ENCODE measurements around the gene PRKD1. TPM values are rescaled to one million over a fixed set of nuclear protein-coding genes. Genes with fewer than 3 reads are reported as not detected.

The PRKD1 gene
- total RNA-seq, 1 donor from 2014 or later, result 6.7 TPM

DNA sequence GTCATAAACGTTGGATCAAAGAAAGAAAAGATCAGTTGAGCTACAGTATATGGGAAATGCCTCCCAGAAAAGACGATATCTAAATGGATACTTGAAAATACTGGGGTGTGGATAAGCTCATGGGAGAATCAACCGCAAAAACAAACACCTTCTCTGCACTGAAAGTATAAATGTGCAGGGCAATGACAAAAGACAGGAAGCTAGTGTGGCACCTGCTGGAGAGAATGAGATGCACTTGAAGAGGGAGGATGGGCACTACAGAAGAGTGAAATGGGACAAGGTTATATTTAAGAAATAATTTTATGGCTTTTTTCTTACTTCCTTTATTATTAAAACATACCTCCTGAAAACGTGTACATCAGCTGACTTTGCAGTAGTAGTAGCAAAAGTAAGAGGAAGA lies 153.7 kb downstream of the PRKD1 start:
- ATAC-seq (ENCODE audit: low read depth) (no peak), DNase-seq (no peak)
- intact Hi-C loops (cut with micrococcal nuclease), result no loop called here
- Mint-ChIP-seq H3K4me3 (no peak overlapping the region), H3K9me3 (peaks cover 12% of the 10 kb centered on the region), H3K27me3 (no peaks in the 10 kb centered on the region), H3K4me1 (no peaks in the 10 kb centered on the region), H3K27ac (no peak overlapping the region), H3K36me3 (ENCODE audit: low read depth) (no peaks in the 10 kb centered on the region)
- ChIA-PET POLR2A (no interaction called here), CTCF (no interaction called here)
- TF ChIP-seq, protein P1, sequence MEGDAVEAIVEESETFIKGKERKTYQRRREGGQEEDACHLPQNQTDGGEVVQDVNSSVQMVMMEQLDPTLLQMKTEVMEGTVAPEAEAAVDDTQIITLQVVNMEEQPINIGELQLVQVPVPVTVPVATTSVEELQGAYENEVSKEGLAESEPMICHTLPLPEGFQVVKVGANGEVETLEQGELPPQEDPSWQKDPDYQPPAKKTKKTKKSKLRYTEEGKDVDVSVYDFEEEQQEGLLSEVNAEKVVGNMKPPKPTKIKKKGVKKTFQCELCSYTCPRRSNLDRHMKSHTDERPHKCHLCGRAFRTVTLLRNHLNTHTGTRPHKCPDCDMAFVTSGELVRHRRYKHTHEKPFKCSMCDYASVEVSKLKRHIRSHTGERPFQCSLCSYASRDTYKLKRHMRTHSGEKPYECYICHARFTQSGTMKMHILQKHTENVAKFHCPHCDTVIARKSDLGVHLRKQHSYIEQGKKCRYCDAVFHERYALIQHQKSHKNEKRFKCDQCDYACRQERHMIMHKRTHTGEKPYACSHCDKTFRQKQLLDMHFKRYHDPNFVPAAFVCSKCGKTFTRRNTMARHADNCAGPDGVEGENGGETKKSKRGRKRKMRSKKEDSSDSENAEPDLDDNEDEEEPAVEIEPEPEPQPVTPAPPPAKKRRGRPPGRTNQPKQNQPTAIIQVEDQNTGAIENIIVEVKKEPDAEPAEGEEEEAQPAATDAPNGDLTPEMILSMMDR (IDR thresholded peaks at IDR 0.05), result no peak

DNA sequence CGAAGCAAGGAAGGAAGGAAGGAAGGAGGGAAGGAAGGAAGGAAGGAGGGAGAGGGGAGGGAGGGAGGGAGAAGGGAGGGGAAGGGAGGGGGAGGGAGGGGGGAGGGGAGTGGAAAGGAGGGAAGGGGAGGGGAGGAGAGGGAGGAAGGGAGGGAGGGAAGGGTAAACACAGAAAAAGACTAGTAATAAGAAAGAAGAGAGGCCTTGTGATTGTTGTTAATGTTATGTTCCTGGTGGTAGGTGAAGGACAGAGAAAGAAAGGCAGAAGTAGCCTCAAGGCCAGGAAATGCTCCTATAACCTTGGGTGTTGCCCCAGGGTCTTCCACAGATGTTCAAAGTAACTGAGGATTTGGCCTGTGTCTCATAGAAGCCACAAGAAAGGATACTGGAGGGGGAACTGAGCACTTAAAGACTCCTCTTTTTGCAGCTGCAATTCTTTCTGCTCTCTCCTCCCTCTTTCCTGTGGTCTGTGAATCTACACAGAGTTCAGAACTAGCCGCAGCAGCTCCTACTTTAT lies 164.2 kb downstream of the PRKD1 start:
- Mint-ChIP-seq H3K4me1 (peaks cover 2% of the 10 kb centered on the region), H3K4me3 (no peak overlapping the region), H3K27ac (no peak overlapping the region), H3K27me3 (no peaks in the 10 kb centered on the region), H3K36me3 (ENCODE audit: low read depth) (no peaks in the 10 kb centered on the region), H3K9me3 (no peaks in the 10 kb centered on the region)
- CTCF ChIA-PET, result no interaction called here
- DNase-seq, result no peak
- intact Hi-C loops (cut with micrococcal nuclease), result no loop called here
- no peak for ATAC-seq (ENCODE audit: low read depth)
- POLR2A ChIA-PET, result no interaction called here
- TF ChIP-seq, protein P1 (IDR thresholded peaks at IDR 0.05), result no peak

DNA sequence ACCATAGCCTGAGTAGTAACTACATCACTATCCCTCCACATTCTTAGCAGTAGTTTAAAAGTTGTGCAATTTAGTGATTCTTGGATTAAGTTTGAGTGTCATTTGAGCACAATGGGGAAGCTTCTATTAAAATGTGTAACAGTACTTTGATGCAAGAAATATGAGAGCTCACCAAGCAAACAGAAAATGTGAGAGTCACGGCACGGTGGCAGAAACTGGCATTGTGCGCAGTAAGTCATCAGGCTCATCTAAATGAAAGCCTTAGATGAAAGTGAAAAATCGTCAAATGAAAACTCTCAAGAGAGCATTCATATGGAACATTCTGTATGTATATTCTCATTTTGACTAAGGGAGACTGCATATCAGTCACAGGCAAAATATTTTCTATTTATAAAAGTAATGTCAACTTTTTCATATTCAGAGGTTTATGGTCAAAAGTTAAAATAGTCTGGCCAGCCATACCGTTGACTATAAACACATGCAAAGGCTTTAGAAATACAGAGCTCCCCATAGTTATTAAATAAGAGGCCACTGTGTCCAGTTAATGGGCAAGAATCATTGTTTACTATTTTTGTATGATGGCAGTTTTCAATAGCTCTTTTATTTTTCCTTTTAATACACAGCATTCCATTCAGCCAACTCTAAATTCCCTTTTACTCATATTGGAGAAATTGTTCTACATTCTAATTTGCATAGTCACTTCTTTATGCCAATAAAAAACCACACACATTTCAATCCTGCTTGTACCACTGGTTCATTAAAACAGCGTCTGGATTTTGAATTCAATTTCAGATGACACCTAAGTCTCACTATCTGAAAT lies 167.9 kb downstream of the PRKD1 start:
- no peak overlapping the region for H3K27ac Mint-ChIP-seq
- ChIA-PET CTCF (no interaction called here), POLR2A (no interaction called here)
- ATAC-seq (ENCODE audit: low read depth) (no peak), DNase-seq (no peak)
- H3K27me3 Mint-ChIP-seq, result no peaks in the 10 kb centered on the region
- H3K36me3 Mint-ChIP-seq (ENCODE audit: low read depth), result no peaks in the 10 kb centered on the region
- intact Hi-C loops (cut with micrococcal nuclease), result no loop called here
- H3K9me3 Mint-ChIP-seq, result no peaks in the 10 kb centered on the region
- TF ChIP-seq, protein P1 (IDR thresholded peaks at IDR 0.05), result no peak
- no peak overlapping the region for H3K4me3 Mint-ChIP-seq
- peaks cover 6% of the 10 kb centered on the region for H3K4me1 Mint-ChIP-seq

DNA sequence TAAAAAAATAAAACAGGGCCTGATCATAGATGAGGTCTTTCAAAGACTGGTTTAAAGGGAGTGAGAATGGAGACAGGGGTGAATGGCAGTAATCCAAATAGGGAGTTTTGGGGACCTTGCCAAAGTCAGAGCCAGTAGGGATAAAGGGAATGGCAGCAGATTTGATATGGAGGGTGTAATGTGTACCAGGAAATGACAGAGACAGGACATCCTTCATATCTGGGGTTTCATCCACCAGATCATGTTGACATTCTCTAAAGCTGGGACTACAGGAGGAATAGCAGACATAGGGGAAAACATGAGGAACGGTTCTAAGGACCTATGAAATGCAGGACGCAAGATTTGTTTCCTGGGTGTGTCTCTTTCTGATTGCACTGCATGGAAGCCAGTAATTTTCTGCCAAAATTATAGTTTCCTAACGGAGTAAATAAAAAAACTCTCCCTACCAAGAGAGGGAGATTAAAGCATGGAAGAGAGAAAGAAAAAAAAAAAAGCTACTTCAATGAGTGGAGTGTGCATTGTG lies 169.9 kb downstream of the PRKD1 start:
- Mint-ChIP-seq H3K4me1 (peaks cover 6% of the 10 kb centered on the region), H3K4me3 (no peak overlapping the region), H3K27ac (no peak overlapping the region), H3K36me3 (ENCODE audit: low read depth) (no peaks in the 10 kb centered on the region), H3K27me3 (no peaks in the 10 kb centered on the region), H3K9me3 (no peaks in the 10 kb centered on the region)
- ATAC-seq (ENCODE audit: low read depth), result no peak
- CTCF ChIA-PET, result no interaction called here
- intact Hi-C loops (cut with micrococcal nuclease), result no loop called here
- TF ChIP-seq, protein P1 (IDR thresholded peaks at IDR 0.05), result no peak
- POLR2A ChIA-PET, result no interaction called here
- DNase-seq, result no peak

DNA sequence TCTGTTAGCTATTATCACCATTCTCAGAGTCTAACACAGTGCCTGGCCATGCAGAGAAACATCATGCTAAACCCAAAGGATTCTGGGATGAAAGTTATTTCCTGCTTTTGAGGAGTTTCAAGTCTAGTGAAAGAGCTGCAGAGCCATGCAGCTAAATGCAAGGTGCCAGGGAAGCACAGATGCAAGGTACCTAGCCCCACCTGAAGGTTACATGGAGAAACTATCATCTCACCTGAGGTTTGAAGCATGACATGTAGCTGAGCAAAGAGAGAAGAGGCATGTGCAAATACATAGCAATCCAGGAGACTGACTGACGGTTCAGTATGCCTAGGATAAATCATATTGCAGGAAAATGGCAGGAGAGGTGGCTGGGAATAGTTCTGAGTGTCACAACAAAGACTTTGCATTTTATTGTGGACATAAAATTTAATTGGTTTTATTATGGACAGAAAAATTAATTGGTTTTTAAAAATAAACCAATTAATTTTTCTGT lies 170.4 kb downstream of the PRKD1 start:
- no peak for ATAC-seq (ENCODE audit: low read depth)
- CTCF ChIA-PET, result no interaction called here

More for the DNA sequence above, 170.4 kb downstream of the PRKD1 start:
- no peaks in the 10 kb centered on the region for H3K9me3 Mint-ChIP-seq
- no peaks in the 10 kb centered on the region for H3K27me3 Mint-ChIP-seq
- no peaks in the 10 kb centered on the region for H3K36me3 Mint-ChIP-seq (ENCODE audit: low read depth)
- TF ChIP-seq, protein P1 (IDR thresholded peaks at IDR 0.05), result no peak
- H3K27ac Mint-ChIP-seq, result no peak overlapping the region
- no peak for DNase-seq
- H3K4me3 Mint-ChIP-seq, result no peak overlapping the region
- H3K4me1 Mint-ChIP-seq, result peaks cover 6% of the 10 kb centered on the region
- POLR2A ChIA-PET, result no interaction called here
- intact Hi-C loops (cut with micrococcal nuclease), result no loop called here

Measured in activated B cell treated with CpG ODN at 0.5 μM for 24 hours (primary cell).